NT2/D1 (cell line): ENCODE data around the gene NRXN2.

Source experiments
- SUZ12 ChIP-seq: IDR thresholded peaks from 2 replicates; pipeline ENCODE4 v1.6.1; 2011; ENCODE audit not compliant: insufficient read length, insufficient read depth; ENCODE audit errors: extremely low read depth
- YY1 ChIP-seq: IDR thresholded peaks from 2 replicates; pipeline ENCODE4 v1.6.1; 2011; ENCODE audit not compliant: insufficient read length, insufficient read depth
- ZNF274 ChIP-seq: IDR thresholded peaks from 2 replicates; pipeline ENCODE4 v1.6.1; 2011; ENCODE audit warnings: mild to moderate bottlenecking, low read depth, low read length

DNA sequence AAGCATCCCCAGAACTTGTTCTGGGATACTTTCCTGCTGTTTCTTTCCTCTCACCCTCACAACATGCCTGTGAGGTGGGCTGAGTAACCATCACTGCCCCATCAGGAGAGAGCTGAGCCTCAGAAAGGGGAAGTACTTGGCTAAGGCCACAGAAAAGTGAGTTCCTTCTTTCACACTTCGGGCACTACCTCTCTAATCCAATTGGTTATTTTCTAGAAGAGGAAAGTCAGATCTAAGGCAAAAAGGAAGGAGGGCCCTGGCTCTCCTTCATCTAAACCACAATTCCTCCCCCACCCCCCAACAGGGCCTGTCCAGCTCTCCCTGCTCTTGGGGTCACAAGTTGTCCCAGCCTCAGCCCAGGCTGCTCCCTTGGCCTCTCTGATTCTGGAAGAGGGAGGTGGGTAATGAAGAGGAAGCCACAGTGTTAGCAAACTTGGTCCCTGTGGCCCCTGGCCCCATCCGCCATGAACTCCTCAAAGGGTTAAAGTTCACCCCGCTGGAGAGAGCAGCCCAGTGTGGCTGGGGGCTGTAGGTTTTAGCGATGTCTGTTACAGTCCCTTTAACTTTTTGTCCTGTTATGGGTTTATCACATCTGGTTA, 98.0 kb downstream of the NRXN2 start:
- TF ChIP-seq YY1 (no peak), ZNF274 (no peak), SUZ12 (no peak)
